GM12891 (cell line): ENCODE data around the gene UBE2Q1.

Source experiments
- DNase-seq: peaks from one replicate; pipeline ENCODE4 v3.0.0; 2011; ENCODE audit warnings: low spot score; ENCODE audit not compliant: insufficient read length
- FAIRE-seq: peaks from 2 replicates; lab custom pipeline; 2011; peaks lifted over from hg19 to GRCh38; lab: Jason Lieb, UNC
- PAX5 ChIP-seq: IDR thresholded peaks from 2 replicates; pipeline ENCODE4 v1.6.1; 2011; ENCODE audit warnings: low read length, moderate library complexity, mild to moderate bottlenecking; ENCODE audit not compliant: insufficient read depth, severe bottlenecking
- POLR2A ChIP-seq: IDR thresholded peaks from 2 replicates; pipeline ENCODE4 v1.6.1; 2011; ENCODE audit warnings: low read depth, low read length, control low read depth
- POLR2AphosphoS5 ChIP-seq: IDR thresholded peaks from 2 replicates; pipeline ENCODE4 v1.6.1; 2011; ENCODE audit warnings: low read depth, low read length, control low read depth
- POU2F2 ChIP-seq: IDR thresholded peaks from 2 replicates; pipeline ENCODE4 v1.6.1; 2011; ENCODE audit warnings: low read depth, mild to moderate bottlenecking, control low read depth, low read length, moderate library complexity
- SPI1 ChIP-seq: IDR thresholded peaks from 2 replicates; pipeline ENCODE4 v1.6.1; 2011; ENCODE audit warnings: low read depth, low read length, control low read depth
- TAF1 ChIP-seq: IDR thresholded peaks from 2 replicates; pipeline ENCODE4 v1.6.1; 2011; ENCODE audit warnings: low read depth, low read length, control low read depth

Gene UBE2Q1

DNA sequence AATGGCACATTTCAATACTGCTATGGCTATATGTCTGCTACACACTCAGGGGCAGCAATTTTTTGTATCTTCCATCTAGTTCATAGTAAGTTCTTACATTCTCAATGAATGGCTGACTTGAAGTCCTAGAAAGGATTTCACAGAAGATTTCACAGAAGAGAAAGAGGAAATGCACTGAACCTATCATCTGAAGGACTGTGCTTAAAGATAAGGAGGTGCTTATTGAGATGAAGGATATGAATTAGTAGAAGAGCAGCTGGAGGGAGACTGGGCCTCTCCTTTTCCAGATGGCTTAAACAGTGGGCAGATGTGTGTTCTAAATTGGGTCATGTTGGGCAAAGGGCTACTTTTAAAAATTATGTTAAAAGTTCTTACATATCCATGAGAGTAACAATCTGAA lies 34.9 kb upstream of the UBE2Q1 start:
- no peak for TF ChIP-seq POLR2AphosphoS5
- no peak for TF ChIP-seq TAF1
- no peak for TF ChIP-seq PAX5
- no peak for TF ChIP-seq POLR2A
- no peak for TF ChIP-seq POU2F2
- TF ChIP-seq SPI1, result no peak
- no peak for FAIRE-seq
- DNase-seq, result no peak

DNA sequence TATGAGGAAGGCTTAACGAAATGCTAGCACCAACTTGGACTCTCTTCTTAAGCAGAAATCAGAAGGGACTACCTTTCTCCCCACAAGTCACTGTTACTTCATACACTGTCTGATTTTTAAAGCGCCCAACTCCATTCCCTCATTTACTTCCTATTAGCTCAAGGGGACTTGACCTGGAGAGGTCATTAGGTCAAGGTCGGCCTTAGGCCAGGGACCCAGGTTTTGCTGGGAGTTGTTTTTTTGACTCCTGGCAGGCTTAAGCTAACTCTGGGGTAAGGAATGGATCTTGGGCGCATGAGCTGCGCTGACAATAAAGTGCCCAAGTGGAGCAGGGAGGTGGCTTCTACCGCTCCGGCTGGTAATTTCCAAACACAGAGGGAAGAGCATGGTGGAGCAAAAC lies 32.7 kb upstream of the UBE2Q1 start:
- FAIRE-seq (no peak), DNase-seq (no peak)
- TF ChIP-seq POLR2A, result no peak; the same call in 1 of the 2 replicates
- no peak for TF ChIP-seq TAF1
- no peak for TF ChIP-seq PAX5
- no peak for TF ChIP-seq POLR2AphosphoS5
- no peak for TF ChIP-seq SPI1
- TF ChIP-seq POU2F2, result no peak

DNA sequence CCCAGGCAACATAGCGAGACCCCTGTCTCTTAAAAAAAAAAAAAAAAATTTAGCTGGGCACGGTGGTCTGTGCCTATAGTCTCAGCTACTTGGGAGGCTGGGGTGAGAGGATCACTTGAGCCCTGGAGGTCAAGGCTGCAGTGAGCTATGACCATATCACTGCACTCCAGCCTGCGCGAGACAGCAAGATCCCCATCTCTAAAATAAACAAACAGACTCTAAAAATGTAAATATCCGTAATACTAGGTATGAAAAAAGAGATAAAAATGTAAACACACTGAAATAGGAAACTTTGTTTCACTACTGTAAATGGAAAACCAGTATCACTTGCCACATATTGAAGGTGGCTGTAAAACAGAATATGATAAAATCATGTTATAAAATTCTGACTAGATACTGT lies 32.3 kb upstream of the UBE2Q1 start:
- no peak for TF ChIP-seq PAX5
- no peak for FAIRE-seq
- DNase-seq, result no peak

DNA sequence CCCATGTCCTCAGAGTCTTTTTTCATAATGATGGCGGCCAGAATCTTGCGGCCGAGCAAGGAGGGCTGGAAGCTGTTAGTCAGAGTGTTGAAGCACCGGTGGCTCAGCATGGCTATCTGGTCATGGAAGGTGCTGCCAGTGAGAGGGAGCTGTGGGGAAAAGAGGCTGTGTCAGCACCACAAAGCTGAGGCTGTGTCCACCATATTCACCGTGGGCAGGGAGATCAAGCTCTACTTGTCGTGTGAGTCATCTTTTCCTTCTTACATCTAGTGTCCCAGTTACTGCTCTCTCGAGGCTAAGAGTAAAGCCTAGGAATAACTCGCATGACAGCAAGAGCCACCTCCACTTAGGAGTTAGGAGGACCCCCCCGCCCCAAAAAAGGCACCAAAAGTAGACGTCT lies 31.3 kb upstream of the UBE2Q1 start:
- FAIRE-seq, result peak; percentile 47
- TF ChIP-seq SPI1 (no peak), POLR2AphosphoS5 (peak; percentile 16; the same call in 1 of the 2 replicates)
- no peak for DNase-seq

DNA sequence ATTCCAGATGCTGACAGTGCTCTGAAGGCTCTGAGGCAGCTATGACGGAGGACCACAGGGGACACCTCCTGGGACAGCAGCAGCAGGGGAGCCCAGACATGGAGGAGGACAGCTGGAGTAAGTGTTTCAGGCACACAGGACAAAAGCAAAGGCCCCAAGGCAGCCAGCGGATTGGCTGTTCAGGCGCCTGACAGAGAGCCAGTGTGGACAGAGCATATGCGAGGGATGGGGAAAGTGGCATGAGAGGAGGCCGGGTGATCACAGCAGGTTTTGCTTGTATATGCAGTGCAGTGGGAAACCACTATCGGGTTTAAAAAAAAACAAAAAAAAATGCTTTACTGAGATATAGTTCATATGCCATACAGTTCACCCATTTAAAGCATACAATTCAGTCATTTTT lies 28.2 kb upstream of the UBE2Q1 start:
- no peak for FAIRE-seq
- no peak for TF ChIP-seq PAX5
- no peak for TF ChIP-seq SPI1
- no peak for TF ChIP-seq POLR2AphosphoS5
- no peak for TF ChIP-seq POU2F2
- TF ChIP-seq POLR2A, result no peak
- no peak for TF ChIP-seq TAF1
- DNase-seq, result no peak

DNA sequence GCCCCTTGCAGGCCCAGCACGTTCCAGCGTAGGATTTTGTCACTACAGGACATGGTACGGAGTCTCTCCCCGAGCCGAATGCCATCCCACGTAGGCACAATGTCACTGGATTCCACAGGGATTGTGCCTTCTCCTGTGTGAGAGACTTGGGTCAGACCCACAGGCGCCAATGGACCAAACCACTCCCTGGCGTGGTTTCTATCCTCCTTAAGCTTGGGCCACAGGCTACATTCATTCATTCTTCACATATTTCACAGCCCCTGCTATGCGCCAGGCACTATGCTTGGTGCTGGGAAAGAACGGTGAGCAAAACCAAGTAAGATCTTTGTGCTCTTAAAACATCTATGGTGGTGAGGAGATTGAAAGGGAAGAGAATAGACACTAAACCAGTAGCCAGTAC lies 27.8 kb upstream of the UBE2Q1 start:
- TF ChIP-seq PAX5 (no peak), POLR2AphosphoS5 (no peak), POU2F2 (no peak)
- no peak for DNase-seq
- FAIRE-seq, result no peak

DNA sequence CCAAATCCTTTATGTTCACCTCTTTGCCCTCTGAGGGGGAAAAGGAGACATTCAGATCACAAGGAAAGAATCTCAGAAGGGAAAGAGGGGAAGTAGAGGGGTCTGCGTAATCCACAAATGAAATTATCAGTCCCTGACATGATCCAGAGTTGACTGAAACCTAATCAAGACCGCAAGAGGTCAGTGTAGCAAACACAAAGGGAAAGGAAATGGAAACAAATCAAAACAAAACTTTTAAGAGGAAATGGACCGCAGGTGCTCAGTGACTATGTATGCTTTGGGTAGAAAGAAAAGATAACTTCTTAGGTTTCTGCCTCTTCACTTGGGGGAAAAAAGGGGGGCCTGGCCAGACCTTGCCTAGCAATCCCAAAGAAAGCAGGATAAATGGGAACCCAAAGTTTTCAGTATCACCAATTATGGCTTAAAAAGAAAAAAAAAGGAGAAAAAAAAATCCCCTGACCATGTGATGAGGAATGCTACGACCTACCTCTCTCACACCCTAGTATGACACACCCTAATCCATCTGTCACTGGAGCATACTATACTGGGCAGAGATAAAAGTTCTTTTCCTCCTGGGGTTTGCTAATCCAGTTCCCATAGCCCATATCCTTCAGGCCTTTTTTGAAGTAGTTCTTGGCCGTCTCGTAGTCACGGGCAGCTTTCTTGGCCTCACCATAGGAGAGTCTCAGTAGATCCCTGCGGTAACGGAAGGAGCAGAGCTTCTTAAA lies 26.0 kb upstream of the UBE2Q1 start:
- FAIRE-seq, result no peak
- TF ChIP-seq POLR2A, result no peak
- no peak for TF ChIP-seq PAX5
- peak; percentile 58 for TF ChIP-seq SPI1
- no peak for DNase-seq

DNA sequence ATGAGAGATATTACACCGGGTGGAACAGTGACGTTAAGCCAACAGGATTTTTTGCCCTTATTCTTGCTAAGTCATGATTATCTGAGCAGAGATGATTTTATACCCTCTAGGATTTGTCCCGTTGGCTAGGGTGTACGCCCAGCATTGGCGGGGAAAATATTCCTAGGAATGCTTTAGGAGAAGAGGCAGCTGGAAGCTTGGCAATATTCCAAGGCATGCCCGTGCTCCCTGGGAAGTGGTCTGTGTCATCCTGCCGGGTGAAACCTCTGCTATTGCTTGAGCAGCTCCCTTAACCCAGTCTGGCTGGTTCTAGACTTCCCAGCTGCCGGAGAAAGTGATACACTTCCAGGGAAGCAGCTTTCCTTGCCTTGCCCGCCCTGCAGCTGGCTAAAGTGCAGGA lies 25.3 kb upstream of the UBE2Q1 start:
- FAIRE-seq (no peak), DNase-seq (no peak)
- TF ChIP-seq SPI1, result no peak
- 0 out of 2 replicates have a peak, but pooled peaks have one; percentile 15 for TF ChIP-seq POLR2A

DNA sequence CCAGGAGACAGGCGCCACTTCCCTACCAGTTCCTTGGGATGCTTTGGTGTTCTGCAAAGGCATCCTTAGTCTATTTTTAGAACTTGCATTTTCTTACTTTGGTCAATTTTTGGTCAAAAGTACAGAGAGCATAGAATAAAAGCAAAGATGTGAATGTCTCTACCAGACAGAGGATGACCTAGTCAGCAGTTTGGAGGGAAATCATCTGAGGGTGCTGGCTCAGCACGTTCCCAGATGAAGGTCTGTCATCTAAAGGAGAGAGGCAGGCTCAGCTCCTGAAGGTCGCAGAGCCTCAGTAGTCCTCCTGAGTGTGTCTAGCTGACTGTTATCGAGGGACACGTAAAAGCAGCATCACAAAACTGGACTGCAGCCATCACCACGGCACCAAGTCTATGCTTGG lies 24.4 kb upstream of the UBE2Q1 start:
- DNase-seq (no peak), FAIRE-seq (no peak)
- TF ChIP-seq POLR2AphosphoS5 (no peak), POLR2A (0 out of 2 replicates have a peak, but pooled peaks have one; percentile 11)

DNA sequence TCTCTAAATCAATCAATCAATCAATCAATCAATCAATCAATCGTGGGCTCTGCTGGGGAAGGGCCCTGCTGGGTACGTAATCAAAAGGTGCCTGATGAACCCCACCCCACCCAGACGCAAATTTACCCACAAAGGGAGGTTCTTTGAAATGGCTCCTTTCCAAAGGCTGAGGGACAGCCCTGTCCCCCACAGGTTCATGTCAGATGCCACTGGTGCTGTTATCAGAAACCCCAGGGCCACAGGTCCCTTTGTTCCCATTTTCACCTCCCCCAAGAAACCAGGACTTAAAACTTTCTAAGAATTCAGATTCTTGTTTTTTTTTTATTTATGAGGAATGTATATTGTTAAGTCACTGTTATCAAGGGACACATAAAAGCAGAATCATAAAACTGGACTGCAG lies 23.3 kb upstream of the UBE2Q1 start:
- TF ChIP-seq POLR2AphosphoS5, result no peak
- FAIRE-seq (no peak), DNase-seq (no peak)

DNA sequence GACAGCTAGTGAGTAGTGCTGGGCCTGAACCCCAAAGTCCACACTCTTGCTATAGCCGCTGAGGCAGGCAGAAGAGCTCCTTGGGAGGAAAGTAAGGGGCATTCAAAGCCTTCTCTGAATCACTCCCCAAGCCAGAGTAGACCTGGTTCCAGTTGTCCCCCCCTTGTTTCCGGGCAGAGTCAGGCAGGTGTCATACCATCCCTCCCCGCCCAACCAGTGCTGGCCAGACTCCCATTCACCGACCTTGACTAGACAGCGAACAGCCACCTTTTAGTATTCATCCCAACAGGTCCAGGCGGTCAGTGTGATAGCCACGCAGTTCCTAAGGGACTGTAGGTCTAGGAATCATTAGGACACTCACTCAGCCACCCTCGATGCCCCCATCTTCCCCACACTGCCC lies 20.9 kb upstream of the UBE2Q1 start:
- FAIRE-seq (no peak), DNase-seq (no peak)
- TF ChIP-seq POU2F2, result no peak
- no peak for TF ChIP-seq TAF1
- 0 out of 2 replicates have a peak, but pooled peaks have one; percentile 57 for TF ChIP-seq POLR2AphosphoS5
